Endometrial microvascular endothelial cells (primary cell): Measurements from ENCODE around the gene METTL8. TPM values are rescaled to one million over a fixed set of nuclear protein-coding genes. Genes with fewer than 3 reads are reported as not detected.
"Not testable (repeated sequence)": the region's sequence is repeated elsewhere in the genome, so short reads cannot be mapped to it uniquely, and the experiment has no call there.

ENCODE experiments used
- in situ Hi-C: cut with HindIII; loops from 2 replicates; pipeline ENCODE4 v1.10.0; 2017; ENCODE audit warnings: low sequenced_read_pairs, low pct_unique_long_range_greater_than_20kb; ENCODE audit errors: inconsistent ontology term
- total RNA-seq: library from RNA; depleted of rRNA; stranded (reverse); fragments of >200 nt; gene quantifications from one replicate; pipeline ENCODE4 v1.2.3, GENCODE V29; 2015; ENCODE audit errors: inconsistent ontology term

Gene METTL8
- total RNA-seq, 1 donor from 2014 or later: 72.4 TPM

- in situ Hi-C loops: no loop called here
Measured at GRCh38 chr2:171322928-171323327, 110.9 kb downstream of the METTL8 start.

- in situ Hi-C loops: no loop called here
Measured at GRCh38 chr2:171320731-171321130, 113.1 kb downstream of the METTL8 start.

- in situ Hi-C loops: no loop called here
Measured at GRCh38 chr2:171320208-171320621, 113.6 kb downstream of the METTL8 start.

- in situ Hi-C loops: no loop called here
Measured at GRCh38 chr2:171319164-171319810, 114.5 kb downstream of the METTL8 start.

- in situ Hi-C loops: no loop called here
Measured at GRCh38 chr2:171318463-171318934, 115.3 kb downstream of the METTL8 start.

GRCh38 chr2:171317492-171318125 lies 116.2 kb downstream of the METTL8 start:
- in situ Hi-C loops: no loop called here

GRCh38 chr2:171316755-171317337 lies 116.9 kb downstream of the METTL8 start:
- in situ Hi-C loops: no loop called here

- in situ Hi-C loops: no loop called here
Measured at GRCh38 chr2:171316220-171316619, 117.6 kb downstream of the METTL8 start.

GRCh38 chr2:171315781-171316180 lies 118.0 kb downstream of the METTL8 start:
- in situ Hi-C loops: no loop called here

- in situ Hi-C loops: not testable (repeated sequence)
Measured at GRCh38 chr2:171312182-171312581, 121.6 kb downstream of the METTL8 start.

- in situ Hi-C loops: not testable (repeated sequence)
Measured at GRCh38 chr2:171311589-171311988, 122.2 kb downstream of the METTL8 start.

GRCh38 chr2:171310889-171311288 lies 122.9 kb downstream of the METTL8 start:
- in situ Hi-C loops: no loop called here

GRCh38 chr2:171309455-171310286 lies 124.1 kb downstream of the METTL8 start:
- in situ Hi-C loops: no loop called here

GRCh38 chr2:171308280-171309054 lies 125.3 kb downstream of the METTL8 start:
- in situ Hi-C loops: no loop called here

GRCh38 chr2:171307560-171307959 lies 126.2 kb downstream of the METTL8 start:
- in situ Hi-C loops: no loop called here

- in situ Hi-C loops: no loop called here
Measured at GRCh38 chr2:171297956-171298355, 135.8 kb downstream of the METTL8 start.

- in situ Hi-C loops: no loop called here
Measured at GRCh38 chr2:171294608-171295007, 139.2 kb downstream of the METTL8 start.

- in situ Hi-C loops: no loop called here
Measured at GRCh38 chr2:171293661-171294060, 140.1 kb downstream of the METTL8 start.

- in situ Hi-C loops: no loop called here
Measured at GRCh38 chr2:171289991-171290390, 143.8 kb downstream of the METTL8 start.
